Vagina (tissue), 2 donors: ENCODE results near the gene MACROD2. TPM values are rescaled to one million over a fixed set of nuclear protein-coding genes. Genes with fewer than 3 reads are reported as not detected.

ENCODE experiments used
- DNase-seq, 2 donors: peaks; one replicate each; pipeline ENCODE4 v3.0.0-alpha.2; 2017; ENCODE audit errors: extremely low spot score in 2 of 2
- H3K27ac ChIP-seq: fragments of 200-600 bp; sonication (generic); one replicate; pipeline ENCODE4 v1.5.1; 2019
- H3K27me3 ChIP-seq: fragments of 200-600 bp; sonication (generic); one replicate; pipeline ENCODE4 v1.5.1; 2019
- H3K36me3 ChIP-seq, 2 donors: fragments of 200-600 bp; sonication (generic); one replicate each; pipeline ENCODE4 v1.5.1; 2017 to 2019
- H3K4me1 ChIP-seq: fragments of 200-600 bp; sonication (generic); one replicate; pipeline ENCODE4 v1.5.1; 2019
- H3K4me3 ChIP-seq, 2 donors: fragments of 200-600 bp; sonication (generic); 1 replicate in 1 of 2; 2 replicates in 1 of 2; pipeline ENCODE4 v1.5.1; 2016 to 2019
- H3K9me3 ChIP-seq: fragments of 200-600 bp; sonication (generic); one replicate; pipeline ENCODE4 v1.5.1; 2019
- POLR2A ChIP-seq, 2 donors: fragments of 450-650 bp; IDR thresholded peaks; one replicate each; pipeline ENCODE4 v1.6.1; 2017; ENCODE audit warnings: antibody characterized with exemption in 2 of 2, mild to moderate bottlenecking in 2 of 2, moderate library complexity in 2 of 2
- POLR2AphosphoS5 ChIP-seq, 2 donors: sonication (generic); formaldehyde crosslinking; IDR thresholded peaks; one replicate each; pipeline ENCODE4 v1.9.0; 2017; ENCODE audit warnings: antibody characterized with exemption in 2 of 2, mild to moderate bottlenecking in 2 of 2, low read depth in 1 of 2; ENCODE audit not compliant: insufficient read depth in 1 of 2
- intact Hi-C: fragments of 100-400 bp; cut with DNase I; formaldehyde crosslinking; loops from one replicate; pipeline ENCODE4 v1.15.1; 2023
- total RNA-seq: library from RNA; depleted of rRNA; stranded (reverse); fragments of >200 nt; gene quantifications from one replicate; pipeline ENCODE4 v1.2.3, GENCODE V29; 2016
- TF ChIP-seq, protein P1 (sequence below), 3 experiments: fragments of 450-650 bp in 2 of 3; fragments of 200-600 bp in 1 of 3; sonication (generic) in 1 of 3; IDR thresholded peaks; one replicate each; pipeline ENCODE4 v1.5.1; 2017 to 2019; ENCODE audit warnings: antibody characterized with exemption in 3 of 3, mild to moderate bottlenecking in 2 of 3, moderate library complexity in 2 of 3

Gene MACROD2
- total RNA-seq, 1 donor from 2014 or later, result 12.5 TPM

DNA sequence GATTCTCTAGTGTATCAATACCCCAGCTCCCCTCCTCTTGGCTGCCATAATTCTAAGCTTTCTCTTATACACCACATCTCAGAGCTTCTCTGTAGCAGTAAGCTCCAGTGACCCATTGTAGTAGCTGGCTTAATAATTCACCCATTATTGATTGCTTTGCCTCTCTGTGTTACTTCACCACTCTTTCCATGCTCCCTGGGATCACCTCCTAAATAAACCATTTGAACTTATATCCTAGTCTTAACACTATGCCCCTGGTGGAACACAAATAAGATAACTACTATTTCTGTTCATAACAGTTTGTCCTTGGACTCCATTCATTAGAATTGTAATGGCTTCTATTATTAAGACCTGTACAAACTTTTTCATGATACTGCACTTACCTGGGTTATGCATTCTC lies 1819.0 kb downstream of the MACROD2 start:
- Histone ChIP-seq H3K4me1 (no peaks in the 10 kb centered on the region), H3K36me3 (no peaks in the 10 kb centered on the region), H3K27me3 (no peaks in the 10 kb centered on the region), H3K4me3 (no peak overlapping the region), H3K9me3 (no peaks in the 10 kb centered on the region), H3K27ac (no peak overlapping the region)
- intact Hi-C loops, result no loop called here
- no peak for TF ChIP-seq POLR2A (IDR thresholded peaks at IDR 0.05)
- no peak for TF ChIP-seq POLR2AphosphoS5 (IDR thresholded peaks at IDR 0.05; ENCODE audit: insufficient read depth in 1 of 2, low read depth in 1 of 2)
- TF ChIP-seq, protein P1, sequence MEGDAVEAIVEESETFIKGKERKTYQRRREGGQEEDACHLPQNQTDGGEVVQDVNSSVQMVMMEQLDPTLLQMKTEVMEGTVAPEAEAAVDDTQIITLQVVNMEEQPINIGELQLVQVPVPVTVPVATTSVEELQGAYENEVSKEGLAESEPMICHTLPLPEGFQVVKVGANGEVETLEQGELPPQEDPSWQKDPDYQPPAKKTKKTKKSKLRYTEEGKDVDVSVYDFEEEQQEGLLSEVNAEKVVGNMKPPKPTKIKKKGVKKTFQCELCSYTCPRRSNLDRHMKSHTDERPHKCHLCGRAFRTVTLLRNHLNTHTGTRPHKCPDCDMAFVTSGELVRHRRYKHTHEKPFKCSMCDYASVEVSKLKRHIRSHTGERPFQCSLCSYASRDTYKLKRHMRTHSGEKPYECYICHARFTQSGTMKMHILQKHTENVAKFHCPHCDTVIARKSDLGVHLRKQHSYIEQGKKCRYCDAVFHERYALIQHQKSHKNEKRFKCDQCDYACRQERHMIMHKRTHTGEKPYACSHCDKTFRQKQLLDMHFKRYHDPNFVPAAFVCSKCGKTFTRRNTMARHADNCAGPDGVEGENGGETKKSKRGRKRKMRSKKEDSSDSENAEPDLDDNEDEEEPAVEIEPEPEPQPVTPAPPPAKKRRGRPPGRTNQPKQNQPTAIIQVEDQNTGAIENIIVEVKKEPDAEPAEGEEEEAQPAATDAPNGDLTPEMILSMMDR (IDR thresholded peaks at IDR 0.05), result no peak
- no peak for DNase-seq

DNA sequence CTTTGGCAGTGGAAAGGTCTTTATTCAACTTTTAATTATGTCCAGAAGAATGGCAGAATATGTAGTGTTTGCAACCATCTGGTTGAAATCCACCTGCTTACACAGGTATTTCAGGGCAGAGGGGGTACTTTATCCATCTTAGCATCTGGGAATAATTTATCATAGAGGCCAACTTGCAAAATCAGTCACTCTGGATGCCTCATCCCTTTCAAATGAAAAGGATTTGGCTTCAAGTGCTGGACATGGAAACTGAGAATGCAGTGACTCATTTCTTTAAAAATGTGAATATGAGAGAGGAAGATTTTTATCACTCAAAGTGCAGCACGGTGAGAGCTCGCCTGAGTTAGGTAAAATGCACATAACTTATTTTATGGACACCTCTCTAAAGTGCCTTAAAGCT lies 1819.6 kb downstream of the MACROD2 start:
- no peak for DNase-seq
- TF ChIP-seq, protein P1 (IDR thresholded peaks at IDR 0.05), result no peak
- TF ChIP-seq POLR2AphosphoS5 (IDR thresholded peaks at IDR 0.05; ENCODE audit: insufficient read depth in 1 of 2, low read depth in 1 of 2) (no peak), POLR2A (IDR thresholded peaks at IDR 0.05) (no peak)
- Histone ChIP-seq H3K27me3 (no peaks in the 10 kb centered on the region), H3K4me1 (no peaks in the 10 kb centered on the region), H3K36me3 (no peaks in the 10 kb centered on the region), H3K27ac (no peak overlapping the region), H3K4me3 (no peak overlapping the region), H3K9me3 (no peaks in the 10 kb centered on the region)
- intact Hi-C loops, result no loop called here

DNA sequence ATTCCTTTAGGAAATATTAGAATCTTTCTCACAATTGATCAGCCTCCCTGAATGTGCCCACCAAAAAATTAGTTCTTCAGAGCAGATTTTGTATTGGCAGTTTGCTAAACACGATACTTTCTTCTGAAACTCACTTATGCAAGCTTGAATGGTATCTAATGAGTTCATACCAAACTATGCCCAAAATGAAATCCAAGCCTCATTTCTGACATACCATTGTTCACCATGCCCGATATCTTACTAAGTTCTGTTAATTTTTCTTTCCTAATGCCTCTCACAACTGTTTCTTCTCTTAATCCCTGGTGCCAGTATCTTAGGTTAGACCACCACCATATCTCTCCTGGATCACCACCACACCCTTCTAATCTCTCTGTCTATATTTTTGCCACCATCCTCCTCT lies 1822.0 kb downstream of the MACROD2 start:
- Histone ChIP-seq H3K27me3 (no peaks in the 10 kb centered on the region), H3K27ac (no peak overlapping the region), H3K4me3 (no peak overlapping the region), H3K9me3 (no peaks in the 10 kb centered on the region), H3K4me1 (no peaks in the 10 kb centered on the region), H3K36me3 (no peaks in the 10 kb centered on the region)
- DNase-seq, result no peak
- intact Hi-C loops, result no loop called here
- TF ChIP-seq, protein P1 (IDR thresholded peaks at IDR 0.05), result no peak
- TF ChIP-seq POLR2A (IDR thresholded peaks at IDR 0.05) (no peak), POLR2AphosphoS5 (IDR thresholded peaks at IDR 0.05; ENCODE audit: insufficient read depth in 1 of 2, low read depth in 1 of 2) (no peak)

DNA sequence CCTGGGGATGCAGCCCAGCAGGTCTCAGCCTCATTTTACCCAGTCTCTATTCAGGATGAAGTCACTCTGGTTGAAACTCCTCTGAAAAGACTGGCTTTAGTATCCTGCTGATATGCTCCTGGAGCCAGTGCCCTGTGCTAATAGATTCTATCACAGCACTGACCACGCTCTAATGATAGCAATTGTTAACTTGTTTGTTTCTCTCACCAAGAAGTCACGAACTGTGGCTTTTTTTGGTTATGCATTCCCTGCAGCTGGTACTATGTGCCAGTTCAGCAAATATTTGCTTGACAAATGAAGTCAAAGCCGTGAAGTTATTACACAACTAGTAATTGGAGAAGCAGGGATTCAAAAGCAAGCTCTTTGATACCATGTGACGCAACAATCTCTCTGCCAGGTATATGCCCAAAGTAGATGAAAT lies 1823.3 kb downstream of the MACROD2 start:
- Histone ChIP-seq H3K27ac (no peak overlapping the region), H3K4me1 (no peaks in the 10 kb centered on the region), H3K4me3 (no peak overlapping the region), H3K9me3 (no peaks in the 10 kb centered on the region), H3K27me3 (no peaks in the 10 kb centered on the region), H3K36me3 (no peaks in the 10 kb centered on the region)
- no peak for TF ChIP-seq POLR2AphosphoS5 (IDR thresholded peaks at IDR 0.05; ENCODE audit: insufficient read depth in 1 of 2, low read depth in 1 of 2)
- TF ChIP-seq, protein P1 (IDR thresholded peaks at IDR 0.05), result no peak
- no peak for TF ChIP-seq POLR2A (IDR thresholded peaks at IDR 0.05)
- intact Hi-C loops, result no loop called here
- DNase-seq, result no peak

DNA sequence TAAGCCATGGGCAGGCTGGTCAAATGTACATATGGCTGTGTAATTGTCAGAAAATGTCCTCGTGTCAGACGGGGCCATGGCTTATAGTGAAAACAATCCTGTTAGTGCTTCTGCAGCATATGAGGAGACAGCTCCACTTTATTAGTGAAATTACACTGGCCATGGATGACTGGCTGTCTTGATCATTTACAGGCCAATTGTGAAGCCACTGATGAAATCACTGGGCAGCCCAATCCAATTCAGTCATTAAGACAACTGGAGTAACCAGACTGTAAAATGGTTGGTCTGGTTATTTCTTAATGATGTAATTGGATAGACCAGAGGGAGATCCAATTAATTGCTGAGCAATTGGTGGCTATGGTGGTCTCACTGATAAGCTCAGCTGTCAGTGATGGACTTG lies 1828.4 kb downstream of the MACROD2 start:
- DNase-seq, result no peak
- no peaks in the 10 kb centered on the region for H3K27me3 ChIP-seq
- H3K4me1 ChIP-seq, result no peaks in the 10 kb centered on the region
- H3K9me3 ChIP-seq, result no peaks in the 10 kb centered on the region
- H3K4me3 ChIP-seq, result no peak overlapping the region
- no peak overlapping the region for H3K27ac ChIP-seq
- intact Hi-C loops, result no loop called here
- TF ChIP-seq POLR2A (IDR thresholded peaks at IDR 0.05) (no peak), POLR2AphosphoS5 (IDR thresholded peaks at IDR 0.05; ENCODE audit: insufficient read depth in 1 of 2, low read depth in 1 of 2) (no peak)
- TF ChIP-seq, protein P1 (IDR thresholded peaks at IDR 0.05), result no peak
- no peaks in the 10 kb centered on the region for H3K36me3 ChIP-seq
